SK-N-SH treated with all-trans-retinoic acid at 6 μM for 48 hours (cell line): ENCODE data around the gene GALNT3.
A peak's percentile ranks its signal among the peaks of the same experiment; 100 is the strongest.

Experiments used
- ATAC-seq: fragments of 200-7000 bp; cut with Tn5 transposase; 3 replicates; pipeline ENCODE4 v1.9.1; 2020; ENCODE audit warnings: mild to moderate bottlenecking, moderate library complexity
- ARNTL ChIP-seq: fragments of 450-650 bp; formaldehyde crosslinking; IDR thresholded peaks from 2 replicates; pipeline ENCODE4 v1.5.0; 2020; ENCODE audit warnings: low read depth, mild to moderate bottlenecking, moderate library complexity, borderline replicate concordance
- BACH2 ChIP-seq: fragments of 250-450 bp; sonication (Bioruptor Pico); IDR thresholded peaks from 2 replicates; pipeline ENCODE4 v1.9.0; 2021; ENCODE audit warnings: mild to moderate bottlenecking, borderline replicate concordance
- CSDC2 ChIP-seq: fragments of 250-450 bp; sonication (Bioruptor Pico); IDR thresholded peaks from 2 replicates; pipeline ENCODE4 v1.5.0; 2020; ENCODE audit warnings: mild to moderate bottlenecking, moderate library complexity
- ESRRG ChIP-seq: fragments of 250-450 bp; sonication (Bioruptor Pico); IDR thresholded peaks from 2 replicates; pipeline ENCODE4 v1.6.1; 2021; ENCODE audit warnings: mild to moderate bottlenecking
- ISL1 ChIP-seq: fragments of 250-450 bp; sonication (Bioruptor Pico); IDR thresholded peaks from 2 replicates; pipeline ENCODE4 v2.1.2; 2022; ENCODE audit warnings: mild to moderate bottlenecking, moderate library complexity
- OSR1 ChIP-seq: fragments of 250-450 bp; sonication (Bioruptor Pico); IDR thresholded peaks from 2 replicates; pipeline ENCODE4 v1.8.0; 2022; ENCODE audit warnings: moderate library complexity, mild to moderate bottlenecking, inconsistent platforms
- PPARA ChIP-seq: fragments of 250-450 bp; sonication (Bioruptor Pico); IDR thresholded peaks from 2 replicates; pipeline ENCODE4 v1.5.0; 2020; ENCODE audit warnings: mild to moderate bottlenecking, borderline replicate concordance
- RARB ChIP-seq: fragments of 250-450 bp; sonication (Bioruptor Pico); IDR thresholded peaks from 2 replicates; pipeline ENCODE4 v1.8.0; 2021; ENCODE audit warnings: mild to moderate bottlenecking, moderate library complexity
- TCF4 ChIP-seq: fragments of 250-450 bp; sonication (Bioruptor Pico); IDR thresholded peaks from 2 replicates; pipeline ENCODE4 v1.8.0; 2021; ENCODE audit warnings: mild to moderate bottlenecking, moderate library complexity, borderline replicate concordance
- TOX ChIP-seq: fragments of 250-450 bp; sonication (Bioruptor Pico); IDR thresholded peaks from 2 replicates; pipeline ENCODE4 v1.8.0; 2021; ENCODE audit warnings: mild to moderate bottlenecking, moderate library complexity, borderline replicate concordance
- ZC3H10 ChIP-seq: fragments of 250-450 bp; sonication (Bioruptor Pico); IDR thresholded peaks from 2 replicates; pipeline ENCODE4 v1.5.1; 2021; ENCODE audit warnings: mild to moderate bottlenecking, moderate library complexity
- ZFP3 ChIP-seq: fragments of 250-450 bp; sonication (Bioruptor Pico); IDR thresholded peaks from 2 replicates; pipeline ENCODE4 v1.5.0; 2020; ENCODE audit warnings: mild to moderate bottlenecking, moderate library complexity
- ZFP30 ChIP-seq: fragments of 450-650 bp; formaldehyde crosslinking; IDR thresholded peaks from 2 replicates; pipeline ENCODE4 v1.5.0; 2022; ENCODE audit warnings: mild to moderate bottlenecking, moderate library complexity
- ZNF565 ChIP-seq: fragments of 450-650 bp; formaldehyde crosslinking; conservative IDR thresholded peaks from 2 replicates; pipeline ENCODE4 v1.5.0; 2020; ENCODE audit warnings: low read depth, mild to moderate bottlenecking, moderate library complexity
- ZNF8 ChIP-seq: fragments of 450-650 bp; formaldehyde crosslinking; IDR thresholded peaks from 2 replicates; pipeline ENCODE4 v1.5.0; 2020; ENCODE audit warnings: mild to moderate bottlenecking, moderate library complexity
- TF ChIP-seq, protein P1 (sequence below): fragments of 250-450 bp; sonication (Bioruptor Pico); IDR thresholded peaks from 2 replicates; pipeline ENCODE4 v1.5.1; 2020; ENCODE audit warnings: low read depth, mild to moderate bottlenecking, moderate library complexity
- TF ChIP-seq, protein P2 (sequence below): fragments of 250-450 bp; sonication (Bioruptor Pico); IDR thresholded peaks from 2 replicates; pipeline ENCODE4 v1.8.0; 2020; ENCODE audit warnings: mild to moderate bottlenecking, moderate library complexity, borderline replicate concordance
- TF ChIP-seq, protein P3 (sequence below): fragments of 250-450 bp; sonication (Bioruptor Pico); IDR thresholded peaks from 2 replicates; pipeline ENCODE4 v1.8.0; 2021; ENCODE audit warnings: low read depth, mild to moderate bottlenecking, moderate library complexity, borderline replicate concordance
- TF ChIP-seq, protein P4 (sequence below): fragments of 250-450 bp; sonication (Bioruptor Pico); IDR thresholded peaks from 2 replicates; pipeline ENCODE4 v1.5.1; 2021; ENCODE audit warnings: mild to moderate bottlenecking, moderate library complexity
- TF ChIP-seq, protein P5 (sequence below): fragments of 250-450 bp; sonication (Bioruptor Pico); IDR thresholded peaks from 2 replicates; pipeline ENCODE4 v1.5.0; 2020; ENCODE audit warnings: mild to moderate bottlenecking, moderate library complexity

GALNT3 gene

DNA sequence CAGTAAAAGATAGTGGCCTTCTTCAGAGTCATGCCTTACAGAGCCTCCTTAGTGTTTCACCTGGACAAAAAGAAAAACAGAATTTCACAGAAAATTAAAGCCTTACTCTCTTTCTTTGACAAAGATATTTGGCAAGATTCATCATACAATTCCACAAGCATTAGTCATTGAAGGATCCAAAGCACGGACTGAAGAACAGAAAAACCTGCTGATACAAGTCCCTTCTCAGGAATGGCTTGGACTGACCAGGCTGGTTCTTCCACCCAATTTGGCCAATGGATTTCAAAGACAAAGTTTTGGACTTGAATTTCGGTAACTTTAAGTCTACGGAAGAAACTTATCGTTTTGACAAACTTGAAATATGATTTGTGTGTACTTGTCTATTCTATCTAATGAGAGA is 39.1 kb upstream of the GALNT3 start:
- TF ChIP-seq PPARA (no peak), ARNTL (CRISPR knock-in tag) (no peak), ZC3H10 (no peak), ESRRG (CRISPR knock-in tag) (no peak), ZFP3 (CRISPR knock-in tag) (no peak), OSR1 (CRISPR knock-in tag) (no peak), ZNF8 (no peak), ISL1 (no peak), ZNF565 (CRISPR knock-in tag) (no peak), TCF4 (CRISPR knock-in tag) (no peak), BACH2 (CRISPR knock-in tag) (no peak), RARB (CRISPR knock-in tag) (no peak), CSDC2 (CRISPR knock-in tag) (no peak), TOX (CRISPR knock-in tag) (no peak), ZFP30 (no peak)
- TF ChIP-seq, protein P1, sequence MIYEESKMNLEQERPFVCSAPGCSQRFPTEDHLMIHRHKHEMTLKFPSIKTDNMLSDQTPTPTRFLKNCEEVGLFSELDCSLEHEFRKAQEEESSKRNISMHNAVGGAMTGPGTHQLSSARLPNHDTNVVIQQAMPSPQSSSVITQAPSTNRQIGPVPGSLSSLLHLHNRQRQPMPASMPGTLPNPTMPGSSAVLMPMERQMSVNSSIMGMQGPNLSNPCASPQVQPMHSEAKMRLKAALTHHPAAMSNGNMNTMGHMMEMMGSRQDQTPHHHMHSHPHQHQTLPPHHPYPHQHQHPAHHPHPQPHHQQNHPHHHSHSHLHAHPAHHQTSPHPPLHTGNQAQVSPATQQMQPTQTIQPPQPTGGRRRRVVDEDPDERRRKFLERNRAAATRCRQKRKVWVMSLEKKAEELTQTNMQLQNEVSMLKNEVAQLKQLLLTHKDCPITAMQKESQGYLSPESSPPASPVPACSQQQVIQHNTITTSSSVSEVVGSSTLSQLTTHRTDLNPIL (CRISPR knock-in tag): no peak
- TF ChIP-seq, protein P2, sequence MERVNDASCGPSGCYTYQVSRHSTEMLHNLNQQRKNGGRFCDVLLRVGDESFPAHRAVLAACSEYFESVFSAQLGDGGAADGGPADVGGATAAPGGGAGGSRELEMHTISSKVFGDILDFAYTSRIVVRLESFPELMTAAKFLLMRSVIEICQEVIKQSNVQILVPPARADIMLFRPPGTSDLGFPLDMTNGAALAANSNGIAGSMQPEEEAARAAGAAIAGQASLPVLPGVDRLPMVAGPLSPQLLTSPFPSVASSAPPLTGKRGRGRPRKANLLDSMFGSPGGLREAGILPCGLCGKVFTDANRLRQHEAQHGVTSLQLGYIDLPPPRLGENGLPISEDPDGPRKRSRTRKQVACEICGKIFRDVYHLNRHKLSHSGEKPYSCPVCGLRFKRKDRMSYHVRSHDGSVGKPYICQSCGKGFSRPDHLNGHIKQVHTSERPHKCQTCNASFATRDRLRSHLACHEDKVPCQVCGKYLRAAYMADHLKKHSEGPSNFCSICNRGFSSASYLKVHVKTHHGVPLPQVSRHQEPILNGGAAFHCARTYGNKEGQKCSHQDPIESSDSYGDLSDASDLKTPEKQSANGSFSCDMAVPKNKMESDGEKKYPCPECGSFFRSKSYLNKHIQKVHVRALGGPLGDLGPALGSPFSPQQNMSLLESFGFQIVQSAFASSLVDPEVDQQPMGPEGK (CRISPR knock-in tag): no peak
- TF ChIP-seq, protein P3, sequence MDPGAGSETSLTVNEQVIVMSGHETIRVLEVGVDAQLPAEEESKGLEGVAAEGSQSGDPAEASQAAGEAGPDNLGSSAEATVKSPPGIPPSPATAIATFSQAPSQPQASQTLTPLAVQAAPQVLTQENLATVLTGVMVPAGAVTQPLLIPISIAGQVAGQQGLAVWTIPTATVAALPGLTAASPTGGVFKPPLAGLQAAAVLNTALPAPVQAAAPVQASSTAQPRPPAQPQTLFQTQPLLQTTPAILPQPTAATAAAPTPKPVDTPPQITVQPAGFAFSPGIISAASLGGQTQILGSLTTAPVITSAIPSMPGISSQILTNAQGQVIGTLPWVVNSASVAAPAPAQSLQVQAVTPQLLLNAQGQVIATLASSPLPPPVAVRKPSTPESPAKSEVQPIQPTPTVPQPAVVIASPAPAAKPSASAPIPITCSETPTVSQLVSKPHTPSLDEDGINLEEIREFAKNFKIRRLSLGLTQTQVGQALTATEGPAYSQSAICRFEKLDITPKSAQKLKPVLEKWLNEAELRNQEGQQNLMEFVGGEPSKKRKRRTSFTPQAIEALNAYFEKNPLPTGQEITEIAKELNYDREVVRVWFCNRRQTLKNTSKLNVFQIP (CRISPR knock-in tag): no peak
- TF ChIP-seq, protein P4, sequence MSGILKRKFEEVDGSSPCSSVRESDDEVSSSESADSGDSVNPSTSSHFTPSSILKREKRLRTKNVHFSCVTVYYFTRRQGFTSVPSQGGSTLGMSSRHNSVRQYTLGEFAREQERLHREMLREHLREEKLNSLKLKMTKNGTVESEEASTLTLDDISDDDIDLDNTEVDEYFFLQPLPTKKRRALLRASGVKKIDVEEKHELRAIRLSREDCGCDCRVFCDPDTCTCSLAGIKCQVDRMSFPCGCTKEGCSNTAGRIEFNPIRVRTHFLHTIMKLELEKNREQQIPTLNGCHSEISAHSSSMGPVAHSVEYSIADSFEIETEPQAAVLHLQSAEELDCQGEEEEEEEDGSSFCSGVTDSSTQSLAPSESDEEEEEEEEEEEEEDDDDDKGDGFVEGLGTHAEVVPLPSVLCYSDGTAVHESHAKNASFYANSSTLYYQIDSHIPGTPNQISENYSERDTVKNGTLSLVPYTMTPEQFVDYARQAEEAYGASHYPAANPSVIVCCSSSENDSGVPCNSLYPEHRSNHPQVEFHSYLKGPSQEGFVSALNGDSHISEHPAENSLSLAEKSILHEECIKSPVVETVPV: no peak
- TF ChIP-seq, protein P5, sequence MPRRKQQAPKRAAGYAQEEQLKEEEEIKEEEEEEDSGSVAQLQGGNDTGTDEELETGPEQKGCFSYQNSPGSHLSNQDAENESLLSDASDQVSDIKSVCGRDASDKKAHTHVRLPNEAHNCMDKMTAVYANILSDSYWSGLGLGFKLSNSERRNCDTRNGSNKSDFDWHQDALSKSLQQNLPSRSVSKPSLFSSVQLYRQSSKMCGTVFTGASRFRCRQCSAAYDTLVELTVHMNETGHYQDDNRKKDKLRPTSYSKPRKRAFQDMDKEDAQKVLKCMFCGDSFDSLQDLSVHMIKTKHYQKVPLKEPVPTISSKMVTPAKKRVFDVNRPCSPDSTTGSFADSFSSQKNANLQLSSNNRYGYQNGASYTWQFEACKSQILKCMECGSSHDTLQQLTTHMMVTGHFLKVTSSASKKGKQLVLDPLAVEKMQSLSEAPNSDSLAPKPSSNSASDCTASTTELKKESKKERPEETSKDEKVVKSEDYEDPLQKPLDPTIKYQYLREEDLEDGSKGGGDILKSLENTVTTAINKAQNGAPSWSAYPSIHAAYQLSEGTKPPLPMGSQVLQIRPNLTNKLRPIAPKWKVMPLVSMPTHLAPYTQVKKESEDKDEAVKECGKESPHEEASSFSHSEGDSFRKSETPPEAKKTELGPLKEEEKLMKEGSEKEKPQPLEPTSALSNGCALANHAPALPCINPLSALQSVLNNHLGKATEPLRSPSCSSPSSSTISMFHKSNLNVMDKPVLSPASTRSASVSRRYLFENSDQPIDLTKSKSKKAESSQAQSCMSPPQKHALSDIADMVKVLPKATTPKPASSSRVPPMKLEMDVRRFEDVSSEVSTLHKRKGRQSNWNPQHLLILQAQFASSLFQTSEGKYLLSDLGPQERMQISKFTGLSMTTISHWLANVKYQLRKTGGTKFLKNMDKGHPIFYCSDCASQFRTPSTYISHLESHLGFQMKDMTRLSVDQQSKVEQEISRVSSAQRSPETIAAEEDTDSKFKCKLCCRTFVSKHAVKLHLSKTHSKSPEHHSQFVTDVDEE (CRISPR knock-in tag): no peak

DNA sequence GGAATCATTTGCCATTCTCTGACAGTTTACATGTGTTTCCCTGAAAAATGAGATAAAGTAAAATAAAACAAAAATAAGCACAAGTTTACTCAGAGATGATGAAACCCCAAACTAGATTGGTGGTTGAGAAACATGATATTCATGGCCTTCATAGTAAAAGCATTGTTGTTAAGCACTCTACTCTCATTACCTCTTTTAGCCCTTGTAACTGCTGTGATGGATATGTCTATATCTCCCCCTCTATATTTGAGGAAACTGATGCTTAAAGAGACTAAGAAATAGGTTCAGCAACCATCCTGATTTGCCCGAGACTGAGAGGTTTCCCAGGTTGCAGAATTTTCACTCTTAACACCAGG is 33.9 kb upstream of the GALNT3 start:
- no peak for ATAC-seq
- TF ChIP-seq, protein P4: no peak
- TF ChIP-seq ZNF565 (CRISPR knock-in tag) (no peak), TCF4 (CRISPR knock-in tag) (no peak), BACH2 (CRISPR knock-in tag) (no peak)
- TF ChIP-seq, protein P5 (CRISPR knock-in tag): no peak

More for the DNA sequence above, 39.1 kb upstream of the GALNT3 start:
- ATAC-seq: peak; percentile 68
